Stimulated activated effector memory CD8-positive, alpha-beta T cell treated with anti-CD3 and anti-CD28 coated beads, Interleukin-12 subunit alpha, Interleukin-12 subunit beta, amount 100 ng/mL, for 72 hours (primary cell): Measurements from ENCODE around the gene USP50.
"Not testable (repeated sequence)": the region's sequence is repeated elsewhere in the genome, so short reads cannot be mapped to it uniquely, and the experiment has no call there.

Experiments
- ATAC-seq: fragments of 150-1000 bp; cut with Tn5 transposase; 2 replicates; pipeline ENCODE4 v1.10.0; 2021
- DNase-seq, 2 donors: peaks; one replicate each; pipeline ENCODE4 v3.0.0; 2021 to 2022; ENCODE audit warnings: low spot score in 2 of 2
- H3K27ac Mint-ChIP-seq: one replicate; pipeline ENCODE4 v1.8.0; 2022; ENCODE audit warnings: mild to moderate bottlenecking, mixed read lengths
- H3K36me3 Mint-ChIP-seq: one replicate; pipeline ENCODE4 v1.8.0; 2022; ENCODE audit warnings: mild to moderate bottlenecking, mixed read lengths
- H3K4me1 Mint-ChIP-seq: one replicate; pipeline ENCODE4 v1.8.0; 2022; ENCODE audit warnings: mixed read lengths
- H3K4me3 Mint-ChIP-seq: one replicate; pipeline ENCODE4 v1.8.0; 2022; ENCODE audit warnings: mild to moderate bottlenecking, mixed read lengths
- H3K9me3 Mint-ChIP-seq: one replicate; pipeline ENCODE4 v1.8.0; 2022; ENCODE audit warnings: mixed read lengths

Gene USP50

GRCh38 chr15:50546566-50546965 is at the start of gene USP50:
TSS of gene USP50 (minus strand) at chr15:50546666. CDS start at chr15:50546525, 141 bp downstream.
- no peaks in the 10 kb centered on the region for H3K9me3 Mint-ChIP-seq
- peaks cover 8% of the 10 kb centered on the region for H3K36me3 Mint-ChIP-seq
- H3K4me3 Mint-ChIP-seq: no peak within 1 kb of the TSS
- ATAC-seq (no peak), DNase-seq (no peak)
- no peak within 1 kb of the TSS for H3K27ac Mint-ChIP-seq
- no peaks in the 10 kb centered on the region for H3K4me1 Mint-ChIP-seq

GRCh38 chr15:50594311-50594710 is 47.8 kb upstream of the USP50 start:
- no peak overlapping the region for H3K4me3 Mint-ChIP-seq
- H3K36me3 Mint-ChIP-seq: peaks cover 100% of the 10 kb centered on the region
- no peak overlapping the region for H3K27ac Mint-ChIP-seq
- no peaks in the 10 kb centered on the region for H3K4me1 Mint-ChIP-seq
- ATAC-seq: no peak
- H3K9me3 Mint-ChIP-seq: no peaks in the 10 kb centered on the region
- DNase-seq: no peak

- no peak overlapping the region for H3K27ac Mint-ChIP-seq
- H3K9me3 Mint-ChIP-seq: no peaks in the 10 kb centered on the region
- DNase-seq: no peak
- H3K4me3 Mint-ChIP-seq: no peak overlapping the region
- no peaks in the 10 kb centered on the region for H3K4me1 Mint-ChIP-seq
- no peak for ATAC-seq
- peaks cover 100% of the 10 kb centered on the region for H3K36me3 Mint-ChIP-seq
These were observed 47.3 kb upstream of the USP50 start for GRCh38 chr15:50593761-50594160.

- H3K9me3 Mint-ChIP-seq: no peaks in the 10 kb centered on the region
- DNase-seq: no peak
- H3K4me3 Mint-ChIP-seq: no peak overlapping the region
- no peak for ATAC-seq
- no peak overlapping the region for H3K27ac Mint-ChIP-seq
- H3K4me1 Mint-ChIP-seq: no peaks in the 10 kb centered on the region
- H3K36me3 Mint-ChIP-seq: peaks cover 100% of the 10 kb centered on the region
These were observed 43.8 kb upstream of the USP50 start for GRCh38 chr15:50590288-50590687.

GRCh38 chr15:50577492-50577891 is 31.0 kb upstream of the USP50 start:
- Mint-ChIP-seq H3K36me3 (peaks cover 98% of the 10 kb centered on the region), H3K9me3 (no peaks in the 10 kb centered on the region), H3K27ac (peak overlapping the region; percentile 52), H3K4me1 (no peaks in the 10 kb centered on the region), H3K4me3 (no peak overlapping the region)
- no peak for DNase-seq
- ATAC-seq: no peak

GRCh38 chr15:50576166-50576565 is 29.7 kb upstream of the USP50 start:
- Mint-ChIP-seq H3K27ac (peak overlapping the region; percentile 52), H3K9me3 (no peaks in the 10 kb centered on the region), H3K36me3 (peaks cover 98% of the 10 kb centered on the region), H3K4me1 (no peaks in the 10 kb centered on the region), H3K4me3 (no peak overlapping the region)
- no peak for ATAC-seq
- DNase-seq: no peak

GRCh38 chr15:50573842-50574241 is 27.4 kb upstream of the USP50 start:
- not testable (repeated sequence) for DNase-seq, ATAC-seq, H3K9me3 Mint-ChIP-seq, H3K4me3 Mint-ChIP-seq, H3K4me1 Mint-ChIP-seq, H3K27ac Mint-ChIP-seq
- peaks cover 98% of the 10 kb centered on the region for H3K36me3 Mint-ChIP-seq

GRCh38 chr15:50563756-50564155 is 17.3 kb upstream of the USP50 start:
- Mint-ChIP-seq H3K4me1 (peaks cover 21% of the 10 kb centered on the region), H3K36me3 (peaks cover 99% of the 10 kb centered on the region), H3K27ac (peak overlapping the region; percentile 87), H3K4me3 (peak overlapping the region; percentile 2), H3K9me3 (no peaks in the 10 kb centered on the region)
- ATAC-seq: peak; percentile 54
- no peak for DNase-seq

GRCh38 chr15:50562735-50563640 is 16.5 kb upstream of the USP50 start:
- DNase-seq: no peak
- H3K4me3 Mint-ChIP-seq: peak overlapping the region; percentile 4
- H3K9me3 Mint-ChIP-seq: no peaks in the 10 kb centered on the region
- peak; percentile 94 for ATAC-seq
- H3K27ac Mint-ChIP-seq: peak overlapping the region; percentile 87
- peaks cover 96% of the 10 kb centered on the region for H3K36me3 Mint-ChIP-seq
- H3K4me1 Mint-ChIP-seq: peaks cover 21% of the 10 kb centered on the region

GRCh38 chr15:50558012-50558411 is 11.5 kb upstream of the USP50 start:
- H3K36me3 Mint-ChIP-seq: peaks cover 58% of the 10 kb centered on the region
- DNase-seq (no peak), ATAC-seq (peak; percentile 67)

GRCh38 chr15:50556642-50557371 is 10.3 kb upstream of the USP50 start:
- DNase-seq (no peak), ATAC-seq (no peak)
- no peaks in the 10 kb centered on the region for H3K9me3 Mint-ChIP-seq
- H3K4me3 Mint-ChIP-seq: no peak overlapping the region
- H3K4me1 Mint-ChIP-seq: peaks cover 11% of the 10 kb centered on the region
- H3K36me3 Mint-ChIP-seq: peaks cover 46% of the 10 kb centered on the region
- no peak overlapping the region for H3K27ac Mint-ChIP-seq

More at GRCh38 chr15:50558012-50558411, 11.5 kb upstream of the USP50 start:
- Mint-ChIP-seq H3K27ac (no peak overlapping the region), H3K4me1 (peaks cover 23% of the 10 kb centered on the region), H3K9me3 (no peaks in the 10 kb centered on the region), H3K4me3 (no peak overlapping the region)

GRCh38 chr15:50552238-50552637 is 5.8 kb upstream of the USP50 start:
- DNase-seq (no peak), ATAC-seq (no peak)
- Mint-ChIP-seq H3K9me3 (no peaks in the 10 kb centered on the region), H3K4me1 (peaks cover 7% of the 10 kb centered on the region), H3K4me3 (no peak overlapping the region), H3K36me3 (peaks cover 12% of the 10 kb centered on the region), H3K27ac (no peak overlapping the region)

- Mint-ChIP-seq H3K27ac (no peak overlapping the region), H3K9me3 (no peaks in the 10 kb centered on the region), H3K36me3 (peaks cover 8% of the 10 kb centered on the region), H3K4me3 (no peak overlapping the region), H3K4me1 (no peaks in the 10 kb centered on the region)
- DNase-seq (no peak), ATAC-seq (no peak)
These were observed 2.9 kb upstream of the USP50 start for GRCh38 chr15:50549326-50549725.

- DNase-seq (no peak), ATAC-seq (no peak)
- H3K4me3 Mint-ChIP-seq: no peak overlapping the region
- H3K4me1 Mint-ChIP-seq: no peaks in the 10 kb centered on the region
- no peak overlapping the region for H3K27ac Mint-ChIP-seq
- H3K36me3 Mint-ChIP-seq: no peaks in the 10 kb centered on the region
- H3K9me3 Mint-ChIP-seq: no peaks in the 10 kb centered on the region
These were observed 2.1 kb downstream of the USP50 start for GRCh38 chr15:50544368-50544767.

GRCh38 chr15:50543556-50543955 is 2.9 kb downstream of the USP50 start:
- Mint-ChIP-seq H3K9me3 (no peaks in the 10 kb centered on the region), H3K4me3 (no peak overlapping the region), H3K27ac (no peak overlapping the region), H3K36me3 (no peaks in the 10 kb centered on the region), H3K4me1 (no peaks in the 10 kb centered on the region)
- no peak for DNase-seq
- ATAC-seq: no peak

GRCh38 chr15:50542887-50543210 is 3.6 kb downstream of the USP50 start:
- DNase-seq (no peak), ATAC-seq (no peak)
- no peaks in the 10 kb centered on the region for H3K9me3 Mint-ChIP-seq
- no peaks in the 10 kb centered on the region for H3K4me1 Mint-ChIP-seq
- no peak overlapping the region for H3K4me3 Mint-ChIP-seq
- no peaks in the 10 kb centered on the region for H3K36me3 Mint-ChIP-seq
- no peak overlapping the region for H3K27ac Mint-ChIP-seq
